Liver (tissue), 9 donors: ENCODE results near the gene PPP2R2C. TPM values are rescaled to one million over a fixed set of nuclear protein-coding genes. Genes with fewer than 3 reads are reported as not detected.

Source experiments
- DNase-seq: peaks from one replicate; pipeline ENCODE4 v3.0.0-alpha.2; 2017; ENCODE audit warnings: low spot score
- H3K27ac ChIP-seq, 2 donors: one replicate each; pipeline ENCODE4 v1.7.0; 2013; ENCODE audit warnings: inconsistent platforms in 2 of 2, low read length in 2 of 2, control low read depth in 1 of 2, low read depth in 1 of 2, mild to moderate bottlenecking in 1 of 2
- H3K27me3 ChIP-seq, 4 donors: one replicate each; pipeline versions ENCODE4 v1.6.1 to v1.7.0; 2013; ENCODE audit warnings: low read length in 3 of 4, inconsistent platforms in 1 of 4, mild to moderate bottlenecking in 1 of 4, moderate library complexity in 1 of 4; ENCODE audit not compliant: control insufficient read depth in 4 of 4, insufficient read depth in 4 of 4
- H3K36me3 ChIP-seq, 4 donors: one replicate each; pipeline versions ENCODE4 v1.6.1 to v1.7.0; 2013; ENCODE audit warnings: low read length in 3 of 4, mild to moderate bottlenecking in 3 of 4, low read depth in 1 of 4, moderate library complexity in 1 of 4; ENCODE audit not compliant: control insufficient read depth in 4 of 4, insufficient read depth in 3 of 4
- H3K4me1 ChIP-seq, 4 donors: one replicate each; pipeline versions ENCODE4 v1.6.1 to v1.7.0; 2013; ENCODE audit warnings: low read length in 3 of 4, mild to moderate bottlenecking in 3 of 4, moderate library complexity in 1 of 4; ENCODE audit not compliant: control insufficient read depth in 4 of 4, insufficient read depth in 4 of 4
- H3K4me3 ChIP-seq, 3 donors: one replicate each; pipeline versions ENCODE4 v1.6.1 to v1.7.0; 2013; ENCODE audit warnings: low read length in 3 of 3, control low read depth in 1 of 3, low read depth in 1 of 3, mild to moderate bottlenecking in 1 of 3
- H3K9ac ChIP-seq, 2 donors: one replicate each; pipeline ENCODE4 v1.7.0; 2013; ENCODE audit warnings: low read length in 2 of 2, mild to moderate bottlenecking in 2 of 2, moderate library complexity in 2 of 2, control low read depth in 1 of 2, low read depth in 1 of 2
- H3K9me3 ChIP-seq, 4 donors: one replicate each; pipeline versions ENCODE4 v1.6.1 to v1.7.0; 2013; ENCODE audit warnings: low read length in 3 of 4; ENCODE audit not compliant: control insufficient read depth in 4 of 4
- ATF3 ChIP-seq: IDR thresholded peaks from 2 replicates; pipeline ENCODE4 v1.6.1; 2016; ENCODE audit warnings: antibody characterized with exemption
- EGR1 ChIP-seq, 2 donors: IDR thresholded peaks; 2 replicates each; pipeline ENCODE4 v1.6.1; 2016 to 2018; ENCODE audit warnings: antibody characterized with exemption in 2 of 2, low read depth in 2 of 2
- FOXA2 ChIP-seq: IDR thresholded peaks from 2 replicates; pipeline ENCODE4 v1.6.1; 2016; ENCODE audit warnings: antibody characterized with exemption
- GABPA ChIP-seq, 2 donors: IDR thresholded peaks in 1 of 2; conservative IDR thresholded peaks in 1 of 2; 2 replicates each; pipeline ENCODE4 v1.6.1; 2016; ENCODE audit warnings: antibody characterized with exemption in 2 of 2, mild to moderate bottlenecking in 1 of 2, moderate library complexity in 1 of 2
- HNF4A ChIP-seq, 2 donors: conservative IDR thresholded peaks; 2 replicates each; pipeline ENCODE4 v1.6.1; 2016; ENCODE audit warnings: antibody characterized with exemption in 2 of 2, mild to moderate bottlenecking in 2 of 2
- HNF4G ChIP-seq: IDR thresholded peaks from 2 replicates; pipeline ENCODE4 v1.6.1; 2016; ENCODE audit warnings: antibody characterized with exemption
- JUND ChIP-seq, 2 donors: IDR thresholded peaks; 2 replicates each; pipeline ENCODE4 v1.6.1; 2016; ENCODE audit warnings: antibody characterized with exemption in 2 of 2
- MAX ChIP-seq: IDR thresholded peaks from 2 replicates; pipeline ENCODE4 v1.6.1; 2016; ENCODE audit warnings: antibody characterized with exemption
- NR2F2 ChIP-seq: IDR thresholded peaks from 2 replicates; pipeline ENCODE4 v1.6.1; 2016; ENCODE audit warnings: antibody characterized with exemption
- RAD21 ChIP-seq, 2 donors: IDR thresholded peaks; 2 replicates each; pipeline ENCODE4 v1.6.1; 2016; ENCODE audit warnings: antibody characterized with exemption in 2 of 2, mild to moderate bottlenecking in 2 of 2
- SP1 ChIP-seq: IDR thresholded peaks from 2 replicates; pipeline ENCODE4 v1.6.1; 2018; ENCODE audit warnings: antibody characterized with exemption, mild to moderate bottlenecking
- TAF1 ChIP-seq: conservative IDR thresholded peaks from 2 replicates; pipeline ENCODE4 v1.6.1; 2016; ENCODE audit warnings: antibody characterized with exemption, mild to moderate bottlenecking
- ZBTB33 ChIP-seq: IDR thresholded peaks from 2 replicates; pipeline ENCODE4 v1.6.1; 2016; ENCODE audit warnings: antibody characterized with exemption
- WGBS: extraction: QIAGEN DNeasy Blood & Tissue Kit; methylation state at CpG from one replicate; pipeline ENCODE4 v1.1.7; 2013; 5-methylcytosine and 5-hydroxymethylcytosine counted together
- polyA plus RNA-seq, 2 donors: library from polyadenylated mRNA; stranded (reverse) in 1 of 2; unstranded in 1 of 2; fragments of 200-250 nt in 1 of 2; fragments of >200 nt in 1 of 2; fragmentation: Nextera tagmentation in 1 of 2; extraction: Ambion mirVana in 1 of 2; gene quantifications; one replicate each; pipeline versions ENCODE4 v1.2.1 to v1.2.3, GENCODE V29; 2013 to 2015
- total RNA-seq, 2 donors: library from RNA; depleted of rRNA; stranded (reverse); fragments of >200 nt; gene quantifications; one replicate each; pipeline ENCODE4 v1.2.3, GENCODE V29; 2014
- donor health status: healthy.
- donor health status: healthy.
- donor health status: healthy.
- donor health status: healthy.
- donor health status: healthy.

The PPP2R2C gene
- total and polyA plus RNA-seq, 4 donors, result under 0.01 to 0.01 TPM; not detected in 2

- Histone ChIP-seq H3K36me3 (no peaks in the 10 kb centered on the region), H3K27ac (no peak overlapping the region), H3K9ac (no peak overlapping the region), H3K9me3 (no peaks in the 10 kb centered on the region), H3K4me1 (no peaks in the 10 kb centered on the region), H3K4me3 (no peak overlapping the region), H3K27me3 (no peaks in the 10 kb centered on the region)
- DNase-seq, result no peak
- no peak for TF ChIP-seq JUND (IDR thresholded peaks at IDR 0.05)
- no peak for TF ChIP-seq EGR1 (IDR thresholded peaks at IDR 0.05; ENCODE audit: low read depth in 2 of 2)
- no peak for TF ChIP-seq ZBTB33
- no peak for TF ChIP-seq FOXA2
- no peak for TF ChIP-seq GABPA (IDR thresholded peaks at IDR 0.05 in 1 of 2, conservative IDR thresholded peaks at IDR 0.05 in 1 of 2)
- TF ChIP-seq SP1, result no peak
- TF ChIP-seq HNF4G, result no peak
- no peak for TF ChIP-seq NR2F2
- TF ChIP-seq HNF4A (conservative IDR thresholded peaks at IDR 0.05), result no peak
- no peak for TF ChIP-seq MAX
- no peak for TF ChIP-seq RAD21 (IDR thresholded peaks at IDR 0.05)
- TF ChIP-seq TAF1, result no peak
- 77% methylated on average over 13 of the region's 13 CpGs for WGBS
Observed at GRCh38 chr4:6352031-6352692, 120.3 kb downstream of the PPP2R2C start.

- TF ChIP-seq RAD21 (IDR thresholded peaks at IDR 0.05) (no peak), ATF3 (no peak), NR2F2 (no peak)
- DNase-seq, result no peak
Observed at GRCh38 chr4:6351246-6352000, 121.0 kb downstream of the PPP2R2C start.

GRCh38 chr4:6350646-6351045, 121.8 kb downstream of the PPP2R2C start:
- no peak overlapping the region for H3K4me3 ChIP-seq
- TF ChIP-seq GABPA (IDR thresholded peaks at IDR 0.05 in 1 of 2, conservative IDR thresholded peaks at IDR 0.05 in 1 of 2) (no peak), HNF4A (conservative IDR thresholded peaks at IDR 0.05) (no peak), ZBTB33 (no peak), ATF3 (no peak)
- no peaks in the 10 kb centered on the region for H3K9me3 ChIP-seq
- no peak overlapping the region for H3K9ac ChIP-seq
- no peaks in the 10 kb centered on the region for H3K4me1 ChIP-seq
- no peak overlapping the region for H3K27ac ChIP-seq
- DNase-seq, result no peak
- 61% methylated on average over 8 of the region's 8 CpGs for WGBS
- H3K36me3 ChIP-seq, result no peaks in the 10 kb centered on the region
- H3K27me3 ChIP-seq, result no peaks in the 10 kb centered on the region

More at GRCh38 chr4:6351246-6352000, 121.0 kb downstream of the PPP2R2C start:
- Histone ChIP-seq H3K36me3 (no peaks in the 10 kb centered on the region), H3K9me3 (no peaks in the 10 kb centered on the region), H3K27me3 (no peaks in the 10 kb centered on the region), H3K9ac (no peak overlapping the region), H3K4me1 (no peaks in the 10 kb centered on the region), H3K27ac (no peak overlapping the region), H3K4me3 (no peak overlapping the region)
- 86% methylated on average over 22 of the region's 22 CpGs for whole genome bisulfite sequencing
